SU-DHL-6 (cell line): ENCODE measurements around the gene SLFNL1.

ENCODE experiments used
- H2AFZ ChIP-seq: fragments of 200-600 bp; sonication (generic); 2 replicates; pipeline ENCODE4 v1.6.1; 2014; ENCODE audit warnings: low read depth, mild to moderate bottlenecking, moderate library complexity, mixed read lengths, antibody characterized with exemption, low read length; ENCODE audit not compliant: severe bottlenecking
- H3F3A ChIP-seq: fragments of 200-600 bp; shearing (Covaris generic); 2 replicates; pipeline ENCODE4 v1.6.0; 2016; ENCODE audit warnings: antibody characterized with exemption, mild to moderate bottlenecking; ENCODE audit not compliant: insufficient read depth
- H3K27ac ChIP-seq: fragments of 200-600 bp; sonication (generic); 2 replicates; pipeline ENCODE4 v1.5.1; 2016; ENCODE audit warnings: low read depth, mild to moderate bottlenecking, low read length, moderate library complexity, mixed read lengths
- H3K27me3 ChIP-seq: fragments of 200-600 bp; sonication (generic), shearing (Covaris generic); 2 replicates; pipeline ENCODE4 v1.6.0; 2014; ENCODE audit warnings: mild to moderate bottlenecking, low read length
- H3K36me3 ChIP-seq: fragments of 200-600 bp; sonication (generic); 2 replicates; pipeline ENCODE4 v1.6.1; 2014; ENCODE audit warnings: mild to moderate bottlenecking, low read length, mixed read lengths
- H3K4me2 ChIP-seq: fragments of 300-600, 200-600 bp; shearing (Covaris generic), sonication (generic); 2 replicates; pipeline ENCODE4 v1.6.0; 2014; ENCODE audit warnings: low read length, low read depth, mild to moderate bottlenecking; ENCODE audit not compliant: poor library complexity, severe bottlenecking
- H3K4me3 ChIP-seq: fragments of 200-600 bp; sonication (generic); 2 replicates; pipeline ENCODE4 v1.5.1; 2014; ENCODE audit warnings: antibody characterized with exemption, low read length, mild to moderate bottlenecking, mixed read lengths; ENCODE audit not compliant: insufficient read depth, poor library complexity, severe bottlenecking
- H3K79me2 ChIP-seq: fragments of 200-600 bp; sonication (generic); 2 replicates; pipeline ENCODE4 v1.6.1; 2014; ENCODE audit warnings: mild to moderate bottlenecking, low read length, moderate library complexity; ENCODE audit not compliant: insufficient read depth
- H3K9ac ChIP-seq: fragments of 200-600 bp; sonication (generic); 2 replicates; pipeline ENCODE4 v1.7.0; 2014; ENCODE audit warnings: mild to moderate bottlenecking, low read length
- H3K9me2 ChIP-seq: fragments of 200-600 bp; sonication (generic); replicated peaks from 2 replicates; pipeline ENCODE4 v1.6.1; 2014; ENCODE audit warnings: low read length; ENCODE audit not compliant: insufficient read depth
- H3K9me3 ChIP-seq: fragments of 200-600 bp; sonication (generic); 2 replicates; pipeline ENCODE4 v1.6.1; 2014; ENCODE audit warnings: low read length, mixed read lengths; ENCODE audit not compliant: insufficient read depth
- H4K20me1 ChIP-seq: fragments of 200-600 bp; sonication (generic); 2 replicates; pipeline ENCODE4 v1.6.1; 2014; ENCODE audit warnings: low read depth, mild to moderate bottlenecking, antibody characterized with exemption, low read length, moderate library complexity, mixed read lengths
- CTCF ChIP-seq: fragments of 200-600 bp; sonication (generic); IDR thresholded peaks from one replicate; pipeline ENCODE4 v1.5.1; 2017; ENCODE audit warnings: antibody characterized with exemption, mild to moderate bottlenecking, low read length, moderate library complexity; ENCODE audit not compliant: insufficient read depth, poor library complexity, severe bottlenecking
- EZH2phosphoT487 ChIP-seq: fragments of 200-600 bp; sonication (generic), shearing (Covaris generic); conservative IDR thresholded peaks from 2 replicates; pipeline ENCODE4 v1.6.1; 2018; ENCODE audit warnings: mild to moderate bottlenecking, antibody characterized with exemption, low read length, moderate library complexity, mixed read lengths

Gene SLFNL1

GRCh38 chr1:40987439-40988276 is 33.9 kb downstream of the SLFNL1 start:
- no peak overlapping the region for H3K27ac ChIP-seq
- peaks cover 68% of the 10 kb centered on the region for H3K36me3 ChIP-seq
- H3K4me2 ChIP-seq = no peak overlapping the region
- H3F3A ChIP-seq = no peaks in the 10 kb centered on the region
- TF ChIP-seq EZH2phosphoT487 = no peak
- no peak for TF ChIP-seq CTCF
- H2AFZ ChIP-seq = no peak overlapping the region
- peaks cover 12% of the 10 kb centered on the region; the same call in 1 of the 2 replicates for H4K20me1 ChIP-seq
- no peaks in the 10 kb centered on the region for H3K9me2 ChIP-seq
- H3K9ac ChIP-seq = no peak overlapping the region
- no peaks in the 10 kb centered on the region for H3K27me3 ChIP-seq
- no peaks in the 10 kb centered on the region for H3K9me3 ChIP-seq
- peaks cover 48% of the 10 kb centered on the region for H3K79me2 ChIP-seq
- H3K4me3 ChIP-seq = no peak overlapping the region

GRCh38 chr1:40986956-40987355 is 34.6 kb downstream of the SLFNL1 start:
- Histone ChIP-seq H3K79me2 (peaks cover 54% of the 10 kb centered on the region), H3F3A (no peaks in the 10 kb centered on the region), H3K9ac (no peak overlapping the region), H3K27me3 (no peaks in the 10 kb centered on the region), H3K9me2 (no peaks in the 10 kb centered on the region), H3K27ac (no peak overlapping the region), H3K4me3 (no peak overlapping the region), H2AFZ (no peak overlapping the region), H3K4me2 (no peak overlapping the region), H4K20me1 (peaks cover 15% of the 10 kb centered on the region; the same call in 1 of the 2 replicates), H3K36me3 (peaks cover 67% of the 10 kb centered on the region), H3K9me3 (no peaks in the 10 kb centered on the region)
- no peak for TF ChIP-seq CTCF

- Histone ChIP-seq H3F3A (no peaks in the 10 kb centered on the region), H3K36me3 (peaks cover 61% of the 10 kb centered on the region), H3K27ac (no peak overlapping the region), H4K20me1 (peaks cover 17% of the 10 kb centered on the region; the same call in 1 of the 2 replicates), H3K9me2 (no peaks in the 10 kb centered on the region), H3K79me2 (peaks cover 55% of the 10 kb centered on the region), H3K9me3 (no peaks in the 10 kb centered on the region), H3K9ac (no peak overlapping the region), H3K27me3 (no peaks in the 10 kb centered on the region), H2AFZ (no peak overlapping the region), H3K4me2 (no peak overlapping the region), H3K4me3 (no peak overlapping the region)
- TF ChIP-seq CTCF (no peak), EZH2phosphoT487 (no peak)
Observed at GRCh38 chr1:40986328-40986783, 35.2 kb downstream of the SLFNL1 start.
